Trophoblast cell (in vitro differentiated cells and primary cell): Measurements from ENCODE around the gene HRNR. TPM values are rescaled to one million over a fixed set of nuclear protein-coding genes. Genes with fewer than 3 reads are reported as not detected.
"Not testable (repeated sequence)": the region's sequence is repeated elsewhere in the genome, so short reads cannot be mapped to it uniquely, and the experiment has no call there.

Source experiments
- DNase-seq, 2 donors: peaks; one replicate each; pipeline ENCODE4 v3.0.0-alpha.2; 2016
- H2AFZ ChIP-seq: 2 replicates; pipeline ENCODE4 v1.6.1; 2013; ENCODE audit warnings: low read length, moderate library complexity, mild to moderate bottlenecking; ENCODE audit not compliant: insufficient read depth, poor library complexity
- H2AK5ac ChIP-seq: 2 replicates; pipeline ENCODE4 v1.6.1; 2013; ENCODE audit warnings: mild to moderate bottlenecking, low read length
- H2BK120ac ChIP-seq: 2 replicates; pipeline ENCODE4 v1.6.1; 2013; ENCODE audit warnings: low read length, mild to moderate bottlenecking, moderate library complexity; ENCODE audit not compliant: insufficient read depth, poor library complexity
- H2BK12ac ChIP-seq: 2 replicates; pipeline ENCODE4 v1.6.1; 2013; ENCODE audit warnings: mild to moderate bottlenecking, low read length, moderate library complexity
- H2BK5ac ChIP-seq: 2 replicates; pipeline ENCODE4 v1.6.1; 2013; ENCODE audit warnings: low read length, low read depth, moderate library complexity, mild to moderate bottlenecking; ENCODE audit not compliant: poor library complexity
- H3K14ac ChIP-seq: 2 replicates; pipeline ENCODE4 v1.6.1; 2013; ENCODE audit warnings: mild to moderate bottlenecking, low read length
- H3K18ac ChIP-seq: 2 replicates; pipeline ENCODE4 v1.6.1; 2013; ENCODE audit warnings: mild to moderate bottlenecking, low read length
- H3K23ac ChIP-seq: 2 replicates; pipeline ENCODE4 v1.6.1; 2013; ENCODE audit warnings: low read length
- H3K27ac ChIP-seq: 2 replicates; pipeline ENCODE4 v1.5.1; 2013; ENCODE audit warnings: low read depth, mild to moderate bottlenecking, inconsistent platforms, low read length, moderate library complexity
- H3K27me3 ChIP-seq: 2 replicates; pipeline ENCODE4 v1.6.1; 2013; ENCODE audit warnings: inconsistent platforms, mild to moderate bottlenecking, low read length, moderate library complexity; ENCODE audit not compliant: insufficient read depth
- H3K36me3 ChIP-seq, 2 experiments: 1 replicate in 1 of 2; 2 replicates in 1 of 2; pipeline ENCODE4 v1.6.1; 2013; ENCODE audit warnings: low read length in 2 of 2, mild to moderate bottlenecking in 2 of 2, moderate library complexity in 1 of 2; ENCODE audit not compliant: insufficient read depth in 2 of 2, control insufficient read depth in 1 of 2
- H3K4ac ChIP-seq: 2 replicates; pipeline ENCODE4 v1.6.1; 2013; ENCODE audit warnings: low read depth, mild to moderate bottlenecking, low read length, moderate library complexity
- H3K4me1 ChIP-seq, 2 experiments: 1 replicate in 1 of 2; 2 replicates in 1 of 2; pipeline ENCODE4 v1.6.1; 2013; ENCODE audit warnings: low read length in 2 of 2, mild to moderate bottlenecking in 2 of 2, moderate library complexity in 1 of 2; ENCODE audit not compliant: insufficient read depth in 2 of 2, control insufficient read depth in 1 of 2
- H3K4me2 ChIP-seq: 2 replicates; pipeline ENCODE4 v1.6.1; 2013; ENCODE audit warnings: inconsistent platforms, mild to moderate bottlenecking, low read length, moderate library complexity
- H3K4me3 ChIP-seq: 2 replicates; pipeline ENCODE4 v1.5.1; 2013; ENCODE audit warnings: mild to moderate bottlenecking, low read depth, low read length, inconsistent platforms
- H3K79me1 ChIP-seq: one replicate; pipeline ENCODE4 v1.6.1; 2013; ENCODE audit warnings: low read length
- H3K79me2 ChIP-seq: 2 replicates; pipeline ENCODE4 v1.6.1; 2013; ENCODE audit warnings: low read length, mild to moderate bottlenecking; ENCODE audit not compliant: control insufficient read depth, insufficient read depth, poor library complexity
- H3K9ac ChIP-seq: 2 replicates; pipeline ENCODE4 v1.6.1; 2013; ENCODE audit warnings: mild to moderate bottlenecking, low read length
- H3K9me3 ChIP-seq: 2 replicates; pipeline ENCODE4 v1.6.1; 2013; ENCODE audit warnings: low read depth, mild to moderate bottlenecking, control low read depth, inconsistent platforms, low read length; ENCODE audit not compliant: insufficient read depth
- H4K12ac ChIP-seq: 2 replicates; pipeline ENCODE4 v1.6.1; 2013; ENCODE audit warnings: low read depth, mild to moderate bottlenecking, low read length, moderate library complexity
- H4K8ac ChIP-seq: 2 replicates; pipeline ENCODE4 v1.6.1; 2013; ENCODE audit warnings: low read depth, mild to moderate bottlenecking, low read length, moderate library complexity
- H4K91ac ChIP-seq: one replicate; pipeline ENCODE4 v1.6.1; 2013; ENCODE audit warnings: low read depth, mild to moderate bottlenecking, low read length, moderate library complexity
- WGBS: extraction: QIAGEN DNeasy Blood & Tissue Kit; methylation state at CpG from one replicate; pipeline ENCODE4 v1.1.7; 2013; ENCODE audit warnings: missing lambda C conversion rate; ENCODE audit not compliant: insufficient read length, insufficient coverage; ENCODE audit errors: extremely low coverage; 5-methylcytosine and 5-hydroxymethylcytosine counted together
- polyA plus RNA-seq: library from polyadenylated mRNA; stranded (reverse); fragments of 200-250 nt; gene quantifications from 2 replicates; pipeline ENCODE4 v1.2.3, GENCODE V29; 2013

HRNR gene
- polyA plus RNA-seq = not detected in 2 replicates

DNA sequence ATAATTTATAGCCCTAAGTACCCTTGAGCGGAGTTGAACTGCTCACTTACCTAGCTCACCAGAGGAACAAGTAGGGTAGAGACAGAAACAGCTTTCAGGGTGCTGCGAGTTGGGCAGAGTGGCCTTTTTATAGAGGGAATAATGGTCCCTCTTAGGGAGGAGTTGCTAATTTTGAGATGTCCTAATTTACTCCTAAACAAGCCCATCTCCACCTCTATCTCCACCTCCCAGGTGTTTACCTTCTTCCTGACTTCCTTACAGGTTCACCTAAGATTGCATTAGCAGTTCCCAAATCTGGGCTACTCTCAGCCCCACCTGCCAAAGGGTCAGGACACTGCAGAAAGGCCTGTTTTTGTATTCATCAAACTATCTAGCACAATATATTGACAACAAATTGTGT lies at the start of gene HRNR:
HRNR (minus strand) TSS at position 101 of the 400 bp plus-strand sequence. CDS start 940 bp downstream, outside the sequence.
- Histone ChIP-seq H3K4me3 (no peak within 1 kb of the TSS), H2AK5ac (no peak within 1 kb of the TSS), H2BK5ac (no peak within 1 kb of the TSS), H2BK120ac (no peak within 1 kb of the TSS), H3K79me1 (no peaks in the 10 kb centered on the region), H3K4me1 (no peaks in the 10 kb centered on the region), H2BK12ac (no peak within 1 kb of the TSS), H4K12ac (no peak within 1 kb of the TSS), H3K27me3 (no peaks in the 10 kb centered on the region), H2AFZ (no peak within 1 kb of the TSS), H3K27ac (no peak within 1 kb of the TSS), H4K91ac (no peak within 1 kb of the TSS), H3K36me3 (no peaks in the 10 kb centered on the region), H3K4ac (no peak within 1 kb of the TSS), H3K9ac (no peak within 1 kb of the TSS), H3K18ac (no peak within 1 kb of the TSS), H3K14ac (no peak within 1 kb of the TSS), H4K8ac (no peak within 1 kb of the TSS), H3K23ac (no peak within 1 kb of the TSS), H3K79me2 (no peaks in the 10 kb centered on the region), H3K9me3 (peaks cover 20% of the 10 kb centered on the region), H3K4me2 (no peak within 1 kb of the TSS)
- DNase-seq = no peak
- no CpG with 5 or more reads among the region's 2 CpGs for WGBS

DNA sequence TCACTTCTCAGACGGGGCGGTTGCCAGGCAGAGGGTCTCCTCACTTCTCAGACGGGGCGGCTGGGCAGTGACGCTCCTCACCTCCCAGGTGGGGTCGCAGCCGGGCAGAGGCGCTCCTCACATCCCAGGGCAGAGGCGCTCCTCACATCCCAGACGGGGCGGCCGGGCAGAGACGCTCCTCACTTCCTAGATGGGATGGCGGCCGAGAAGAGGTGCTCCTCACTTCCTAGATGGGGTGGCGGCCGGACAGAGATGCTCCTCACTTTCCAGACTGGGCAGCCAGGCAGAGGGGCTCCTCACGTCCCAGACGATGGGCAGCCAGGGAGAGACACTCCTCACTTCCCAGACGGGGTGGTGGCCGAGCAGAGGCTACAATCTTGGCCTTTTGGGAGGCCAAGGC lies 32.4 kb upstream of the HRNR start:
- not testable (repeated sequence) for H2BK5ac ChIP-seq, H3K9ac ChIP-seq, H3K36me3 ChIP-seq, H3K14ac ChIP-seq, H3K4me1 ChIP-seq, H3K79me2 ChIP-seq, H3K27ac ChIP-seq, H2AFZ ChIP-seq, H2BK120ac ChIP-seq, H4K91ac ChIP-seq, H3K18ac ChIP-seq, DNase-seq, H3K27me3 ChIP-seq, H4K8ac ChIP-seq, H3K23ac ChIP-seq, H3K4me3 ChIP-seq, H2BK12ac ChIP-seq, H3K4ac ChIP-seq, H3K79me1 ChIP-seq, H3K4me2 ChIP-seq, H2AK5ac ChIP-seq, H4K12ac ChIP-seq
- WGBS = no CpG with 5 or more reads among the region's 21 CpGs
- H3K9me3 ChIP-seq = peaks cover 17% of the 10 kb centered on the region

DNA sequence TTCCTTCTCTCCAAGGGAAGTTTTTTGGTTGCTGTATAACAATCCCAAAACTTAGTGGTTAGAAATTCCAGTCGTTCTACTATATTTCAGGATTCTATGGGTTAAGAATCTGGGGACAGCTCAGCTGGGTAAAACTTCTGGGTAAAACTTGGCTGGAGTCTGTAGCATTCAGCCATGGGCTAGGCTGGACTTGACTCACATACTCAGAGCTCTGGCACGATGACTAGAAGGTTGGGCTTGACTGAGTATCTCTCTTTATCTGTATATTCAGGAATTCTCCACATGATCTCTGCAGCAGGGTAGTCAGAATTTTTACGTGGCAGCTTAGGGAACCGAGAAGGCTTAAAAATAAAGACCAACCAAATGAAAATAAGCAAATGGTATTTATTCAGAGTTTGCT lies 28.2 kb upstream of the HRNR start:
- Histone ChIP-seq H3K23ac (no peak overlapping the region), H4K91ac (no peak overlapping the region), H3K9me3 (peaks cover 13% of the 10 kb centered on the region), H2BK5ac (no peak overlapping the region), H4K12ac (no peak overlapping the region), H3K27ac (no peak overlapping the region), H3K4me3 (no peak overlapping the region), H4K8ac (no peak overlapping the region), H3K27me3 (no peaks in the 10 kb centered on the region), H2BK120ac (no peak overlapping the region), H2AK5ac (no peak overlapping the region), H3K4ac (no peak overlapping the region), H3K4me1 (no peaks in the 10 kb centered on the region), H2AFZ (no peak overlapping the region), H3K9ac (no peak overlapping the region), H2BK12ac (no peak overlapping the region), H3K18ac (no peak overlapping the region), H3K14ac (no peak overlapping the region), H3K4me2 (no peak overlapping the region), H3K79me2 (no peaks in the 10 kb centered on the region), H3K36me3 (no peaks in the 10 kb centered on the region), H3K79me1 (no peaks in the 10 kb centered on the region)
- peak; percentile 32 to 56 for DNase-seq
- WGBS = no CpG with 5 or more reads among the region's 4 CpGs

DNA sequence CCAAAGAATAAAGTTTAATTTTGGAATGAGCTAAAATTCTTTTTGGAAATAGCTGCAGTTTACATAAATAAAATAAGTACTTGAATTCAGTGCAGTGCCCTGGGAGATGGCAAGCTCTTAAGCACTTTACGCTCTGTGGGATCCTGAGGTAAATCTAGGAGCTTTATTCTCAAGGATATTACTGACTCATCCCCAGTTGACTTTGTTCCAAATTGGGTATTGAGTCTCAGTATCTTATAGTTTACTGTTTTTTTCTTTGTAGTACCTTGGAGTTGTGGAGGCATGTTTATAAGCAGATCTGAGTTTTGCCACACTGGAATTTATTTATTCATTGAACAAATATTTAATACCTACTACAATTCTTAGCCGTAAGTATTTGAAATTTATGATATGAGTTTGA lies 27.4 kb upstream of the HRNR start:
- no peaks in the 10 kb centered on the region for H3K79me1 ChIP-seq
- no peak overlapping the region for H3K4ac ChIP-seq
- H4K91ac ChIP-seq = no peak overlapping the region
- H3K4me1 ChIP-seq = no peaks in the 10 kb centered on the region
- no peaks in the 10 kb centered on the region for H3K27me3 ChIP-seq
- H3K14ac ChIP-seq = no peak overlapping the region
- no peak overlapping the region for H2AK5ac ChIP-seq
- no peak overlapping the region for H3K18ac ChIP-seq
- no peak overlapping the region for H3K4me3 ChIP-seq
- H4K12ac ChIP-seq = no peak overlapping the region
- no peak overlapping the region for H4K8ac ChIP-seq
- H3K9ac ChIP-seq = no peak overlapping the region
- H3K23ac ChIP-seq = no peak overlapping the region
- no peak overlapping the region for H2AFZ ChIP-seq
- no peaks in the 10 kb centered on the region for H3K79me2 ChIP-seq
- H2BK120ac ChIP-seq = no peak overlapping the region
- peaks cover 11% of the 10 kb centered on the region for H3K9me3 ChIP-seq
- no peak overlapping the region for H3K4me2 ChIP-seq
- H2BK12ac ChIP-seq = no peak overlapping the region
- no peak overlapping the region for H3K27ac ChIP-seq
- no CpG with 5 or more reads among the region's 2 CpGs for WGBS
- DNase-seq = no peak
- H2BK5ac ChIP-seq = no peak overlapping the region
- H3K36me3 ChIP-seq = no peaks in the 10 kb centered on the region
